Germinal center (tissue), 1 donor: Measurements from ENCODE around the gene DENND4B.

ENCODE experiments used
- DNase-seq: peaks from one replicate; pipeline ENCODE4 v3.0.0; 2012; ENCODE audit warnings: mixed read lengths, low spot score

DENND4B gene

DNA sequence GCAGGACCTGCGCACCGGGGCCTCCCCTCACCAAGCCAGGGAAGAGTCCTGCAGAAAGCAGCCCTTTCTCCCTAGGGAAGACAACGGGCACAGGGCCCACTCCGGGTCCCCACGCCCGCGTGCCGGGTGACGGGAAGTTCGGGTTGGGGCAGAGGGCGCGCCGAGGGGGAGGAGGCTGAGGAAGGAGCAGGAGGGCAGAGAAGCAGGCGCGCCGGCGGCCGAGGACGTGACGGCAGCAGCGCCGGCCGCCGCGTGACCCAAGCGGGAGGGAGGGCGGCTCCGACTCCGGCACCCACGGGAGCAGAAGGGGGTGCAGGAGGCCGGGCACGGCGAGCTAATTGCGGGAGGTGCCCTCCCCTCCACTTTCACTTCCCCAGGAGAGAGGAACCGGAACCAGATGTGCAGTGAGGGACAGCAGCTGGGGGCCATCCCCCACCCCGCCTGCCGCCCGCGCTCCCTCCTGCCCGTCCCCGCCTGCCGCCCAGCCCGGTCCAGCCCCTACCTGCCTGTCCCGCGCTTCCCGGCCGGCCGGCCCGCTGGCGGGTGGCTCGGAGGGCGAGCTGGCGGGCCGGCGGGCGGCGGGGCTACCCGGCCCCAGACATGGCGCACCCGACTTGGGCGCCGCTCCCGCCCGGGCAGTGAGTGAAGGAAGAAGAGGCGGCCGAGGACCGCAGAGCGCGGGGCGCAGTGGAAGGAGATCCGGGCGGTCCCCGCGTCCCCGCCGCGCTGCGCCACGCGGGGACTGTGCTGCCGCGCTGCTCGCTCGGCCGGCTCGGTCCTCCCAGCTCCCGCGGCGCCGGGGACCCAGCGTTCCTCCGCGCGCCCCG is 510 bp downstream of the DENND4B start:
- peak; percentile 94 for DNase-seq

DNA sequence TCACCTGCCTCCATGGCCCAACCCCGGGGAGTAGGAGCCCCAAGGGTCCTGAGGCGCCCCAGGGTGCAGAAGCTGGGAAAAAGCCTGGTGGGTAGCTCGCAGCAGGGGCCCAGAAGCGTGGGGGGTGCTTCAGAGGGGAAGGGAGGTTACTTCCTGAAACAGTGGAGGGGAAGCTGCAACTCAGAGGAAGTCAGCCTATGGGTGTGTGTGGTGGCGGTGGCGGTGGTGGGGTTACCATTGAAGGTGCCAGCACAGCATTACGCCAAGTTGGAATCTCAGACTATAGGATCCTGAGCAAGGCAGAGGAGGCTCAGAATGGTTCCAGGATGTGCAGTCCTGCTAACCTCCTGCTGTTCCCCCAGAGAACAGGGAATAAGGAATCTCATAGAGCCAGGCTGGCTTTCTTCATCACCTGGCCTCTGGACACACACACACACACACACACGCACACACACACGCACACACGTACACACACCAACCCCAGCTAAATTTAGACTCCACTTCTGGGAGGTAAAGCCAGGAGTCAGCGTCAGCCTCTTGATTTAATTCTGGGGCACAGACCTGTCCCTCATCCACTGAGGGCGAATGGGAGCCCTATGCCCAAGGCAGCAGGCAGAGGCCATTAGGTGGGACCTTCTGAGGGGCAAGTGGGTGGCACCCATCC is 1.3 kb downstream of the DENND4B start:
- DNase-seq, result peak; percentile 87

DNA sequence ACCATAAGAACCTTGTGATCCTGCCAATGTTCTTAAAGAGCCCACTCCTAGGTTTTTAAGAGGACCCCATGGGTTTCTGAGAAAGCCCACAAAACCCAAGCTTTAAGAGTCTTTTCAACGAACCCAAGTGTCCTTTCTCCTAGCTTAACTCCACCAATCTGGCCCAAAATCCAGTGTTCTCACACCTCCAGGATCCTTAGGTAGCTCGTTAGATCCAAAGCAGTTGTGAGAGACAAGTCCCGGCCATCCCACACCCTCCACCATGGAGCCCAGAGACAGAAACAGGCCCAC is 1.7 kb downstream of the DENND4B start:
- DNase-seq, result no peak

DNA sequence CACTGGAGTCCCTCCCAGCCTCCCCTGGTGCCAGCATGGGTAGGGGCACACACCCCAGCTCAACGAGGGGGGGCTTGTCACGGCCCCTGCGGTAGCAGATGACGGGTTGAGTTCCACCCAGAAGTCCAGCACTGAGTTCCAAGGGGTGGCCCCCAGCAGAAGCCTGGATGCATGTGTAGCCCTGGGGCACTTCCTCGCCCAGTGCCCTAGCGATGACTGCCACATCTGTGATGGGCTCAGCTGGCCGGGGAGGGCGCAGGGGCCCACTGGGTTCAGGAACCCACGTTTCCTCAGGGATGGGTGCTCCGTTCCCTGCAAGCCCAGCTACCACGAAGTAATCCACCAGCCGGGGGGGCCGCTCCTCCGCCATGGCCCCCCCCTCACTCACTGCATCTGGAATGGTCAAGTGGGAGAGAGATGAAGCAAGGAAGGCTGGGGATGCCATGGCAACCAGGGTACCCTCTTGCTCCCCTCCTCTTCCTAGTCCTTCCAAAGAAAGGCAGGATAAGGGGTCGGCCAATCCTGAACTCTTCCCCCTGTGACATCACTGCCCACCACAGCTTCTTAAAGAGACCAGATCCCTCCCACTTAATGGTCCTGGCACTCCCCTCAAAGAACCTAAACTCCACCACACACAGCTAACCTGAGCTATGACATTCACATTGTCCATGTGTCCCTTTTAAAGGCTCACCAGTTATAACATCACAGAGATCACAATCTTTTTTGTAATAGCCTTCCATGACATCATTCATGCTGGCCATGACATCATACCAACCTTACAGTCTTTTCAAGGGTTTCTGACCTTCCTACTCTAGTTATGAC is 2.3 kb downstream of the DENND4B start:
- DNase-seq, result no peak

DNA sequence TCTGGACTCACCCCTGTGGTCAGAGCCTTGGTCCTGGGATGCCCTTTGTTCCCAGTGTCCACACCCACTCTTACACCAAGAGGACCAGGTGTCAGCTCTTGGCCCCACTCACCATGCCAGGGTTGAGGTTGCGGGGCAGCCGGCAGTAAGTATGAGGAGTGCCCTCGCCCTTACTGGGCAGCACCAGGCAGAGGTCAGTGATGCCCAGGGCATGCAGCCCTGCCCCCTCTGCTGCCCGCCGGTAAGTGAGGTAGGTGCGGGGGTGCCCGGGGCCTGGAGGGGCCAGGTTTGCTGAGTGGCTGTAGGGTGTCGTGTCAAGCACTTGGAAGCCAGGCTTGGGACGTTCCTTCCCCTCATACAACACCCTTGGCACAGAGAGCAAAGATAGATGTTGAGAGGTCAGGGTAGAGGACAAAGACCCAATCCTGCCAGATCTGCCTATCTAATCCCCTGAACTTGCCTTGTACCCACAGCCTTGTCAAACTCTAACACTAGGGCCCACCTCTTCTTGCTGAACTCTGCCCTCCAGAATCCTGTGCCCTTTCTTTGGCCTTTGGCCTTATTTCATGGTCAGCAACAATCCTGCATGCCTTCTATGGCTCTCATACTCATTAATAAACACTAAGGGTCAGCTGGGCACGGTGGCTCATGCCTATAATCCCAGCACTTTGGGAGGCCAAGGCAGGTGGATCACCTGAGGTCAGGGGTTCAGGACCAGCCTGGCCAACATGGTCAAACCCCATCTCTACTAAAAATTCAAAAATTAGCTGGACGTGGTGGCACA is 3.6 kb downstream of the DENND4B start:
- no peak for DNase-seq

DNA sequence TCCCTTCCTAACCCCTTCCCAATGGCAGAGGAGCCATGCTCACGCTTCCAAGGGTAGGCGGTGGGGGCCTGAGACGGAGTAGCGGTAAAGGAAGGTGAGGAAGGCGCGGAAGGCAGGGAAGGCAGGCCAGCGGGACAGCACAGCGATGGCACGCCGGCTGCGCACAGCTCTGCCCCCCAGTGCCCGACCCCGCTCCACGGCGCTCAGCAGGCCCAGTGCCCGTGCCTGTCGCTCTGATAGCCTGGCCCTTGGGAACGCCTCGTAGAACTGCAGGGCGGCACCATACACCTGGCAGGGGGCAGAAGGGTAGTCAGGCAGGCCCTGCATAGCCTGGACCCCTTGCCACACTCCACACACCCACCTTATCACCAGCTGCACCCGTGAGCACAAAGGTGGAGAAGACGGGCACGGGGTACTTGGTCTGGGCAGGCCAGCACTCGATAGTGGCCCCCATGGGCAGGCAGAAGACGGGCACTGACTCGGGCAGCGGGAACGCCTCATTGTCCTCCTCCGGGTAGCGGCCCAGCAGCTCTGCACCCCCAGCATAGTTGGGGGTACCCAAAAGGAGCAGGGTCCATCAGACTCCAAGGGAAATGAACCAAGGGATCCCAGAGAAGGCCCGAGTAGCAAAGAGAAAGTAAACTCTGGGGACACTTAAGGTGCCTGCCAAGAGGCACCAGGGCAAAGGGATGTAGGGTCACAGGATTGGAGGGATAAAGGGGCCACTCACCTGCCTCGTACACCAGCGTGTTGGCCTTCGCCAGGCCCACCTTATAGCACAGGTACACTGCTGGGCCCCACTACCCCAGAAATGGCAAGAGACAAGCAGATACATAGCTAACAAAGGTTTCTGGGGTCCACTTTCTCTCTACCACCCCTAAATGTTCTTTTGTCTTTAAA is 4.4 kb downstream of the DENND4B start:
- no peak for DNase-seq

DNA sequence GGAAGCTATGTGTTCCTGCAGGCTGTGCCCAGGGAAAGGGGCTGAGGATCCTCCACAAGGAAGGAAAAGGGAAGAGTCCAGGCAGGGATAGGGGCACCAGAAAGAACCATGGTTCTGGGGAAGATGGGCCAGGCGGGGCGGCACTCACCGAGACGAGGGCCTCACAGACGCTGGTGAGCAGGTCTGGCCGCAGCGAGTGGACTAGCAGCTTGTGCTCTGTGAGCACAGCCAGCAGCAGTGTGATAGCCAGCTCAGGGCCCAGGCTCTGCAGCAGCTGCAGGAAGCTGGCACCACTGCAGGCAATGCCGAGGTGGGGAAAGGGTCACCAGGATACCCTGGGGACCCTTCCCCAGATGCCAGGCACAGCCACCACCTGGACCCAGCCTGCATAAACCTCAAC is 5.8 kb downstream of the DENND4B start:
- DNase-seq, result no peak

DNA sequence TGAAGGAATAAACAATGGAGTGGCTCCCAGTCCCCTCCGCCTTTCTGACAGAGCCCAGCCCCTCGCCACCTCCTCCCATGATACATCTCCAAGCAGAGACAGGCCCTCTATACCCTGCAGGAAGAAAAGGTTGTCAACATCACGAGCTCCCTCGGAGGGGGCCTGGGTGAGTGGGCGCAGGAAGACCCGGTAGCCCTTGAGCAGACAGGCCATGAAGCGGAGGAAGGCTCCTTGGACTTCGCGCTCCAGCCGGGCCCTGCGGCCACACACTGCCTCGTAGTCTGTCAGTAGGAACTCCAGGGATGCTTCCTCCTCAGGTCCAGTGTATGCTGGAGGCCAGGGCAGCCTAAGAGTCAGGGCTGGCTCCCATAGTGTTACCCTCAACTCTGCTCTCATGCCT is 7.0 kb downstream of the DENND4B start:
- DNase-seq, result no peak

DNA sequence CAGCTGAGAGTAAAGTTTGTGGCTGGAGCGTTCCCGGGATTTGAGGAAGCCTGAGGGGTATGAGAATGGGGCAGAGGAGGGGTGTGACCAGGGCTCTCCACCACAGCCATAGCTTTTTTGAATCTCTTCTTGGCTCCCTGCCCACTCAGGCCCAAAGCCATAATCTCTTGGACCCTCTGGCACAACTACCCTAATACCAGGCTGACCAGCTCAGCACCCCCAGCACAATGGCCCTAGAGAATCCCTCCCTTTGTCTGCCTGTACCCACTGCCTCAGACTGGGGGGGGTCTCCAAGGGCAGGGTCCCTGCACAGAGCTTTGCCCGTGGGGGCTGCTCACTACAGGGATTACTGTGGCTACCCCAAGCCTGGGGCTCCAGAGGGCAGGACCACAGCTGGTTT is 7.5 kb downstream of the DENND4B start:
- no peak for DNase-seq

DNA sequence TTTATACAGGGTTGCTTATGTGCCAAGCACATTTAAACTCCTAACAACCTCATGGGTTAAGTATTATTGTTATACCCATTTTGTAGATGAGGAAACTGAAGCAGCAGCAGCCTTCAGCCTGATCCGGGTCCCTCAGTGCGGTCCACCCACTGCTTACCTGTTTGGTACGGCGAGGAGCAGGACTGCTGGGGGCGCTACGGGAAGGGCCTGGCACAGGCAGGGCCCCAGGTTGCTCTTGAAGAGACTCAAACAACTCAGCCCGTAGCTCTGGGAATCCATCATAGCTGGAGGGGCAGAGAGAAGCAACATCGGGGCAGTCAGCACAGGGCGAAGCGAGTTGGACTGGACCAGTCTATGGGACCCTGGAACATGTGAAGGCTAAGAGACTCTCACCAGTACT is 9.2 kb downstream of the DENND4B start:
- no peak for DNase-seq

DNA sequence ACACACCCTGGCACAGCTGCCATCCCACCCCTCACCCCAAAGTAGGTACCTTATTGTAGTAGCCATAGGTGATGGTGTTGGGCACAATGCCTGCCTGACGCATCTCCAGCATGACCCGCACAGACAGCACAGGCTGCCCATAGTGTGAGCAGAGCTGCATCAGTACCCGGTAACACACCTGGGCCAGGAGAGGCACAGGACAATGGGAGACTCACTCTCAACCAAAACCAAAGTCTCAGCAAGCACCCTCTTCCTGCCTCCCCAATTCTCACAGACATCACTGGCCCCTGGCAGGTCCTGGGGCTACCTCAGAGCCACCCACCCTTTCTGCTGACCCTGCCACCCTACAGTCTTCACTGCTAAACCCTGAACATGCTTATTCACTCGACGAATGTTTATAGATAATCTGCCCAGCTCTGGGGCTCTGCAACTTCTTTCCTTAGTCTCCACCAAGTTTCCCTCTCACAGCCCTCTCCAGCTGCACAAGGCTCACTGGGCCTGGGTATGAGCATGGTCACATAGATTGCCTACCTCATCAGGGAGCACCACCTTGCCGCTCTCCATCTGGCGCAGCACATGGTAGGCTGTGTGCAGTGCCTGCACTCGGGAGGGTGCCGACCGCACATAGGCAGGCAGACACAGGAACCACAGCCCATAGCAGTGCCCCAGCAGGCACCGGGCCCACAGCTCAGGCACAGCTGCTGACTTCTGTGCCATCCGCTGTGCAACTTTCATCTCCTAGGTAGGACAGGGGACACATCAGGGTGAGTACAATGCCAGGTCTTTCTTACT is 10.3 kb downstream of the DENND4B start:
- no peak for DNase-seq

DNA sequence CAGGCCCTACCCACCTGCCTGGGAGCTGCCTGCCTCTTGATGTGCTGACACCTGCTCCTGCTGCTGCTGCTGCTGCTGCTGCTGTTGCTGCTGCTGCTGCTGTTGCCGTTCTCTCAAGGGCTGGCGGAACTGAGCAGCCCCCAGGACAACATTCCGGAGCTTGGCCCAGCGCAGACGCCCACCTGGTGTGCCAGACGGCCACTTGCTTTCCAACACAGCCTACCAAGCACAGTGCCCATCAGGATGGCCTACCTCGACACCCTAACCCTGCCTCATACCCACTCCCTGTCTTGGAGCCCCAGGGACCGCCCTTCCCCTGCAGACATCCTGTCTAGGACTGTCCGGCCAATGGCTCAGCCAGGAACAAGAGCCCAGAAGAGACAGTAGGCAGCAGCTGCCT is 11.8 kb downstream of the DENND4B start:
- no peak for DNase-seq

DNA sequence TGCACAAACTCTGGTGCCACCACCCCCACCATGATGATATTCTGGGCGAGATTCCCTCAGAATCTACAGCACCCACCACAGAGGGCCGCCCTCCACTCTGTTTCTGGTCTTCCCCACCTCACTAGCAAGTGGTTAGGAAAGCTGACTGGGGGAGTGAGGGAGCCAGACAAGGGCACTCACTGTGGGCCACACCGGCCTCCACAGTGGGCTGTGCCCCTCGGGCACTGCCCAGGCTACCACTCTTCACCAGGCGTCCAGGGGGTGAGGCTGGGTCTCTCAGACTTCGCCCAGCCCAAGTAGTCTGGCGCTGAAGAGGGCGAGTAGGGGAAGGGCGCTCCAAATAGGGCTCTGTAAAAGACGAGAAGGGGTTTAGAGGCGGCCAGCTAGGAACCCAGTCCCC is 12.6 kb downstream of the DENND4B start:
- DNase-seq, result no peak

DNA sequence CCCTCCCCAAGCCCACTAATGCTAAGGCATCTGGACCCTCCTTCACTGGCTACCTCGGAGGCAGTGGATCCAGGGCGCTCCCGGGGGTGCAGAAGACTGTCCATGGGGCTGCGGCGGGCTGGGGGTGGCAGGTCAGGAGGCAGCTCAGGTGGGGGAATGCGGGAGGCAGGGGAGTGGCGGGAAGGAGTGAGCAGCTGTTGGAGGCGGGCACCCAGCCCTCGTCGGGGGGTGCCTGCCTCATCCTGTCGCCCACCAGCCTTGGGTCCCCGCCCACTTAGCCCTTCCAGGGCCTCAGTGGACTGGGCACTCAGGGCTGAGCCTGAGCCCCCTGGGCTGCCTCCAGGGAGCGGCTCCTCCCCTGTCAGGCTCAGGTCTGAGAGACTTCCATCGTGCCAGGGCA is 13.1 kb downstream of the DENND4B start:
- no peak for DNase-seq

DNA sequence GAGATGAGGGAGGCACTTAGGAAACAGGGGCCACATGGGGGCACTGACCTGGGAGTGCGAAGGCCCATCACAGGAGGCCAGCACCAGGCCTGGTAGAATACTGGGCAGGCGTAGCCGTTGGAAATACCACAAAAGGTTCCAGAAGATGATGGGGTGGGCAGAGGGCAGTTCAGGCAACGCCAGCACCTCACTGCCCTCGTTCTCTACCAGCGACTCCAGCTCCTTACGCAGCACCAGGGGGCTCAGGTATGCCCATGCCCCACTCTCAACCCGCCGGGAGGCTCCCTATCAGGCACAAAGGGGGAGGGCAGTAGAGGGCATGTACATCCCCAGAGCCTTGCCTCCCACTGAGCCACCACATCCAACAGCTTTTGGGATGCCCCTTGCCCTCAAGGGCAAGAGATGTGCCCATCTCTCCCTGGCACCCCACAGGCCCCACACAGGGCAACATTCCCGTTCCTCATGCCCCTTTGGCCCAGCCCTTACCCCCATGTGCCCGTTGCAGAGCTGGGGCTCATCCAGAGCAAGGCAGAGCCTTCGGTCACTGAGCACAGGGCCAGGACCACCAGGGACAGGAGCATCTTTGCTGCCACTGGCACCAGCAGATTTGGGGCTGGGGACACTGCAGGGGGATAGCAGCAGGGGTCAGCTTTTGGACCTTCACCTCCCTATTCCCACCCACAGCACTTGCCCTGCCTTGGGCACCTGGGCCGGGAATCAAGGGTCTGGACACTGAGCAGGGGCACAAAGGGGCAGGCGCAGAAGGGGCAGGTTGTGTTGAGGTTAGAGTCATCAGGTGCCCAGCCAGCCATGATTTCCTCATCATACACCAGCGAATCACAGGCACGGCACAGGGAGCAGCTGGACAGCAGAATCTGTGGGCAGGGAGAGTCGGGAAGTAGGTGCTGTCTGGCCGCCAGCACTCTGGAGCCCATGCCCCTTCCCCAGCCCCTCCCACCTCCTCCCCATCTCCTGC is 14.1 kb downstream of the DENND4B start:
- DNase-seq, result no peak

DNA sequence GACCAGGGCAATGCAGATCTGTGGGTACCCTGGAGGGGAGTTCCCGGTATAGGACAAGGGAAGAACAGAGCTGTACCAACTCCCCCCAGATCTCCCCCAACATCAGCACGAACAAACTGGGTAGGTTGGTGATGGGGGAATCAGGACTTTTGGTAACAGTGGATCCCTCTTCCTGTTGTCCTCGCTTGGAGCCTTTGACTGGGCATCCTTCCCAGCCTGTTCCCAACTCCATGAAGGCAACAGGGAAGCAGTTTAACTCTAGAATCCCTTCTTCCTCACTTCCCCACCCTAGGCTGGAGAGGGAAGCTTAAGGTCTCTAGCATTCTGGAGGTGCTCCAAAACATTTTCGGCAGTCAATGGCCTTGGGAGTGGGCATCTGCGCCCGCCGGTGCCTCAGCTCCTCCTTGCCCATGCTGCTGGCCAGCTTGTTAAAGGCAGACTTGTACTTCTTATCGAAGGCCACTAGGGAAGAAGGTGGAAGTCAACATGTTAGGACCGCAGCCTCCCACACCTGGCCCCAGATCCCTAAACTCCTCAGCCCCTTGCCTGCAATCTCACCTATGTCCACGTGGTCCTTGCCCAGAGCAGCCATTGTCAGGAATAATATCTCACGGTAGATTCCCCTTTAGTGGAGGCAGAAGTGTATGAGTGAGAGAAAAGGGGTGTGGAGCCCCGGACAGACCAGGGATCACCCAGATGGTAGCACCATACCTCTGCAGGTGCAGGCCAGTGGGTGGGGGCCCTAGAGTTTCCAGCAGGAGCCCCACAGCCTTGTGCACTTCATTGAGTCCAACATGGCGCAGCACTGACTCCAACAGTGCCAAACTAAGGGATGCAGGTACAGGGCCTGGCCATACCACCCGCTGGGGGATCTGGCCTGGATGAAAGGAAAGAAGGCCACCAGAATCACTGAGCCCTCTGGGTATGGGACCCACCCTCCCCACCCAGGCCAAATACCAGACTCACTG is 16.3 kb downstream of the DENND4B start:
- DNase-seq, result no peak

DNA sequence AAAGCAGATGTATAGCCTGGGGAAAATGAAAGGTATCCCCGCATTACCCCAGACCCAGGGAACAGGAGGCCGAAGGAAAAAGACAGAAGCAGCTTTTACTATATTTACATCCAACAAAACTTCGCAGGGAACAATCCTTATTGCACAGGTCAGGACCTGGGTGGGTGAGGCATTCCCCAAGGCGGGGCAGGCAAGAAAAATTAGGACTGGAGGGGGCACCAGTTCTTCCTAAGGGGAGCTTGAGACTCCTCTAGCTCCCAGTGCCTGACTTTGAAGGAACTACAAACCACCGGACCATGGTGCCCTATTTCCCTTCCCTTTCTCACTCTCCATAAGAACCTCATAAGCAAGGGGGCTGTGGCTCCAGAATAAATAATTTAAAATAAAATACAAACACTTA is 17.1 kb downstream of the DENND4B start:
- no peak for DNase-seq

DNA sequence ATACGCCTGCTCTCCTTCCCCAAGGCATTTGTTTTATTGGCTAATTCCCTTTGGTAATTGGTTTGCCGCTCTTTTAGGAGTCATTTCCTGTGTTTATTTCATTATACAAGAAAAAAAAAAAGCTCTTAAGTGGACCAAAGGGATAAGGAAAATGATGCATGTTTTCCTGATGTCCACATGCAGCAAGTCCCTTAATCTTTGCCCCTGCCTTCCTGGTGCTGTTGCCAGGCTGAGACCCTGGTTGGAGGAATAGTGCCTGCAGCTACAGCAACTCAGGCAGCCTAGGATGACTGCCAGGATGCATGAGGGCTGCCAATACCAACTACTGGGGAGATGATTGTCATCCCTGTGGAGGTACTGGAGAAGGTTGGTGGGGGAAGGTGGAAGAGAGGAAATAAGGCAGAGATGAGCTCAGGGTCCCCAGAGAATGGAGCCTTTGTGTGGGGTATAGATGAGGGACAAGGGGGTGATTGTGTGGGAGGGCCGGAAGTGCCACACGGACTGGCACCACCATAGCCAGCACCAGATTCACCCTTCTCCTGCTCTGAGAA is 17.7 kb downstream of the DENND4B start:
- no peak for DNase-seq
